Raji (cell line): Measurements from ENCODE around the gene FBXL5.

Experiments used
- POLR2A ChIP-seq: IDR thresholded peaks from 2 replicates; pipeline ENCODE4 v1.6.1; 2011; ENCODE audit warnings: low read depth, low read length, control low read depth; ENCODE audit not compliant: insufficient read depth

FBXL5 gene

GRCh38 chr4:15636818-15637217, 18.3 kb downstream of the FBXL5 start:
- no peak for TF ChIP-seq POLR2A

DNA sequence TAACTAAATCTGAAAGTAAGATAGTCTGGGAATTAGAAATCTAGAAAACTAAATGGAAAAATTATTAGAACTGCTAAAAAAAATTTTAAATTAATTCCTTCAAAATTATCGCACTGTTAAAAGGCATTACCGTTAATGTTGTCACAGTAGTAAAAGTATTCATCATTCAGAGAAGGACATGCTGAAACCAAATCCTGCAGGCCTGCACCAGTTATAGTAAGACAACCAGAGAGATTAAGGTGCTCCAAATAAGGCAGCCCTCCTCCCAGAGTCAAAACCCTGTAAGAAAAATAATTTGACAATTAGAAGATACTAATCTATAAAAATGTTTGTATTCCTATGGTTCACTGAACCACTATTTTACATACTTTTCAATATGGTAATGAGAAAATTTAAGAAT, 43.0 kb downstream of the FBXL5 start:
- no peak for TF ChIP-seq POLR2A

DNA sequence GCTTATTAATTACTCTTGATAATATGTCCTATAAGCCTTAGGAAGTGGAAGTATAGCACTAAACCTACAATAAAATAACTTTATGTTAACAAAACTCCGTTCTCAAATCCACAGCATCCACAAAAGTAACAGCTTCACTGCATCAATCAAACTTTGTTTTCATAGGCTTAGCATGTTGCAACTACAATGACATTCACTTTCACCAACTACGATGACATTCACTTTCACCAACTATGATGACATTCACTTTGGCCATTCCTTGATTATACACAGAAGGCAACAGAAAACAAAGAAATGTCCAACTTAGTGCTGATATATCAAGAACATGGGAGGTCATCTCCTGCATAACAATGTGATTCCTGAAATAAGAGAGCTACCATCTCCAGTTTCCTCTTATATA, 44.3 kb downstream of the FBXL5 start:
- no peak for TF ChIP-seq POLR2A

DNA sequence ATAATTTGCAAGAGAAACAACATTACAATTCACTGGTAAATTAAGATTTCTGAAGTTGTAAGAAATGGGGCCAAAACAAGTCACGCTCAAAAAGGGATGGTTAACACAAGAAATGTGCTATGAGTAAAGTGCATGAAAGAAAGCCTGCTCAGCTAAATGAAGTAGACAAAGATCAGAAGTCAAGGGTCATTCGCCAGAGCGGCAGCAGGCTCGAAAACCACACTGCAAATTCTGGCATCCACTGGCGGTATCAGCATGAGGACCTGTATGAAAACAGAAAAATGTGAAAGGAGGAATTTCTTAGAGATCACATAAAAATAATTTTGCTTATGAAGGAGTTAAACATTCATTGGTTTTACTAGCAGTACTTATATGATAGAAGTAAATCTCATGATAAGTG, 49.6 kb downstream of the FBXL5 start:
- no peak for TF ChIP-seq POLR2A

DNA sequence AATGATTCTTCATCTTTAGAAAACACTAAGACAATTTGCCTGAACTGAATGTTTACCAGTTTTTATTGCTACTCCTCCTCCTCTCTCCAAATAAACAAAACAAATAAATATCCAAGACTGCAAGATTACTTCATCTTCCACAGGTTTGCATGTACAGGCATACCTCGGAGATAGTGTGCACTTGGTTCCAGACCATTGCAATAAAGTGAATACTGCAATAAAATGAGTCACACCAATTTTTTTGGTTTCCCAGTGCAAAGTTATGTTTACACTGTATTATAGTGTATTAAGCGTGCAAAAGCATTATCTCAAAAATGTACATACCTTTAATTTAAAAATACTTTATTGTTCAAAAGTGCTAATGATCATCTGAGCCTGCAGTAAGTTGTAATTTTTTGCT, 53.3 kb downstream of the FBXL5 start:
- no peak for TF ChIP-seq POLR2A

DNA sequence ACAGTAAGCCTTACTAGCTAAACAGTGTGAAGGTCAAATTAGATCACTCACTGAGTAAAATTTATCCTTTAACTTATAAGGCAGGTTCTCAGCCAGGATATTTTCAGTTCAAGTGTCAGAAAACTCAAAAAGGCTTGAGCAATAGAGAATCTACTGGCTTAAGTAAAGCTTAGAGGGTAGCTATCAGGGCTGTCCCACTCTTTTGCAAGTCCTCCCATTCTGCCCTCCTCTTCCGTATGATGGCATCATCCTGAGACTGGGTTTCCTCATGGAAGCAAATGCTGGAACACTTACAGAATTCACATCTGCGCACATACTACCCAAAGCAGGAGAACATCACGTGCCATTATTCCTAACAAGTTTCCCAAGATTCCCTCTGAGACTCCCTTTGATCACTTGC, 55.0 kb downstream of the FBXL5 start:
- TF ChIP-seq POLR2A = no peak

- TF ChIP-seq POLR2A = no peak
These were observed 56.5 kb downstream of the FBXL5 start for GRCh38 chr4:15598644-15599043.

- TF ChIP-seq POLR2A = no peak
These were observed 62.4 kb downstream of the FBXL5 start for GRCh38 chr4:15592799-15593198.

- TF ChIP-seq POLR2A = no peak
These were observed 67.5 kb downstream of the FBXL5 start for GRCh38 chr4:15587649-15588048.

- no peak for TF ChIP-seq POLR2A
These were observed 69.1 kb downstream of the FBXL5 start for GRCh38 chr4:15586066-15586465.

GRCh38 chr4:15585331-15585730, 69.8 kb downstream of the FBXL5 start:
- no peak for TF ChIP-seq POLR2A

DNA sequence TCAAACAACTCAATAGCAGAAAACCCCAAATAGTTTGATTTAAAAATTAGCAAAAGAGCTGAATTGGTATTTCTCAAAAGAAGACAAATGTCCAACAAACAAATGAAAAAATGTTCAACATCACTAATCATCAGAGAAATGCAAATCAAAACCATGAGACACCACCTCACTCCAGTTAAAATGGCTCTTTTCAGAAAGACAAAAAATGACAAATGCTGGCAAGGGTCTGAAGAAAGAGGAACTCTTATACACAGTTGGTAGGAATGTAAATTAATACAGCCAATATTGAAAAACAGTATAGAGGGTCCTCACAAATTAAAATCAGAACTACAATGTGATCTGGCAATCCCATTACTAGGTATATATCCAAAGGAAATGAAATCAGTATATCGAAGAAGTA, 70.4 kb downstream of the FBXL5 start:
- TF ChIP-seq POLR2A = no peak

DNA sequence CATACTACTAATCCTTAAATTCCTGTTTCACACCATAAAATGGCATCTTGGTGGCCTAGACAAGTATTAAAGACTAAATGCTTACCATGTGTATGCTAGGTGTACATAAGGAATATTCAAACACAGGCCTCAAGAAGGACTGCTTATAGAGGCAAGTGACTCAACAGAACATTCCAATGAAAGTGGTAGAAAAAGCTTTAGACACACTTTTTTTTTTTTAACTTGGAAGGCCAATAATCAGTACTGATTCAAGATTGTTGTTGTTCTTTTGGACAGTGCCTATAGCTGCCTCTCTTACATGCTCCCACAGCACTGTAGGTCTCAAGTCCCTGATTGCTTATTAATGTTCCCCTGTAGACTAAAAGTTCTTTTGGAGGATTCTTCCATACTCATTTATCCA, 77.6 kb downstream of the FBXL5 start:
- TF ChIP-seq POLR2A = no peak

DNA sequence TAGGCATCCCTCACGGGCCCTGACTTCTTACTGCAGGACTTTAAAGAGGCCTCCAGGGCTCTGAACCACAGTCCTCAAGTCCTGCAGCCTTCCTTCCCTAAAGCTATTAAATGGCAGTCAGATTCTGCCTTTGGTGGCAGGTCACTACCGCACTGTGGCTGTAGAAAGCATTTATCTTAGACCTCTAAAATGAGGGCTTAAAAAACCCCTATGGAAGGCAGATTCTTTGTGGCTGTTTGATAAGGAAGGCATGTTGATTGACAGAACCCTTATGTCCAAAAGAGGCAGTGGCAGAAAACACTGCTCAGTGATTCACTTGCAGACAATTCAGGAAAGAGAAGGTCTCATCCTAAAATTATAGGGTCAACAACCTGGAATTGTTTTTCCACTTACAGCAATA, 79.2 kb downstream of the FBXL5 start:
- TF ChIP-seq POLR2A = no peak

GRCh38 chr4:15569746-15570145, 85.4 kb downstream of the FBXL5 start:
- no peak for TF ChIP-seq POLR2A

GRCh38 chr4:15568821-15569220, 86.3 kb downstream of the FBXL5 start:
- no peak for TF ChIP-seq POLR2A

- no peak for TF ChIP-seq POLR2A
These were observed 91.3 kb downstream of the FBXL5 start for GRCh38 chr4:15563871-15564270.

DNA sequence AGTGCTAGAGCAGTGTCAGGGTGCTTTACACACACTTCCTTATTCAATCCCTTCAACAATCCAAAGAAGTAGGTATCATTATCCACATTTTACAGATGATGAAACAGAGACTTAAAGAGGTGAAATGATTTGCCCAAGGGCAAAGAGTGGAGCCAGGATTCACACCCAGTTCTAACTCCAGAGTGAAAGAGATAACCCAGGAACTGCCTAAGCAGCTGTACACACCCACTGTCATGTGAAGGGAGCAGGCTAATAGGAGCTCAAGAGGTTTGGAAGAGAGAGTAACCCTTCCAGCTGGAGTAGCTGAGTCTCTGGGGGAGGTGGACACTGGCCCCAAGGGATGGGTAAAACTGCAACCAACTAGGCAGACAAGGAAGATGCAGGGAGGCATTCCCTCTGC, 92.5 kb downstream of the FBXL5 start:
- TF ChIP-seq POLR2A = no peak

DNA sequence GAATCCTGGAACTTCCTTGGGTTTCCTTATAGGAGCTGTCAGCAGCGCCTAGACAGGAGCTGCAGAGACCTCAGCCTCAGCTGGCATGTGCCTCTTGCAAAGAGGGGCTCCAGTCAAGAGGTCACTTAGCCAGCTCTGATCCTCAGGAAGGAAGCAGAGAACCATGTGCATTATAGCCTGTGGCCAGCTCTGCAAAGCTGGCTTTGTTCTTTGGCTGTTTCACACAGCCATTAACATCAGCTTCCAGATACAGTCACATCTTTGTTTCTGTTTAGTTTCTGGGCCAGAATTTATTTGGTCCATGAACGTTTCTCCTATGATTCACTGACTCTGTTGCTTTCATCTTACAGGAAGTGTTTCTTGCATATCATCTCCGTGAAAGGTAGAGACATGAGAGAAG, 93.0 kb downstream of the FBXL5 start:
- no peak for TF ChIP-seq POLR2A

- no peak for TF ChIP-seq POLR2A
These were observed 96.6 kb downstream of the FBXL5 start for GRCh38 chr4:15558561-15558960.
